Astrocyte (in vitro differentiated cells and primary cell): ENCODE measurements around the gene MELTF.
"Not testable (repeated sequence)": the region's sequence is repeated elsewhere in the genome, so short reads cannot be mapped to it uniquely, and the experiment has no call there.

Source experiments
- CTCF ChIP-seq: IDR thresholded peaks from 2 replicates; pipeline ENCODE4 v1.5.1; 2011; ENCODE audit warnings: low read depth, mild to moderate bottlenecking, inconsistent platforms, low read length, moderate library complexity; ENCODE audit not compliant: insufficient read depth
- EZH2 ChIP-seq: IDR thresholded peaks from 2 replicates; pipeline ENCODE4 v1.6.1; 2012; ENCODE audit warnings: mild to moderate bottlenecking, low read length, inconsistent platforms; ENCODE audit not compliant: insufficient read depth

GRCh38 chr3:197033764-197034163 lies 4.1 kb upstream of the MELTF start:
- TF ChIP-seq CTCF, EZH2: not testable (repeated sequence)
